Retinal pigment epithelial cell (primary cell): ENCODE results near the gene DNAH8.

Experiments used
- DNase-seq: peaks from one replicate; pipeline ENCODE4 v3.0.0-alpha.2; 2010; ENCODE audit warnings: low read depth
- H3K4me3 ChIP-seq: 2 replicates; pipeline ENCODE4 v1.5.1; 2011; ENCODE audit warnings: mild to moderate bottlenecking, low read length, control low read depth, moderate library complexity
- TF ChIP-seq, protein P1 (sequence below): conservative IDR thresholded peaks from 2 replicates; pipeline ENCODE4 v1.5.1; 2011; ENCODE audit warnings: low read depth, low read length, control low read depth, inconsistent platforms

Gene DNAH8

DNA sequence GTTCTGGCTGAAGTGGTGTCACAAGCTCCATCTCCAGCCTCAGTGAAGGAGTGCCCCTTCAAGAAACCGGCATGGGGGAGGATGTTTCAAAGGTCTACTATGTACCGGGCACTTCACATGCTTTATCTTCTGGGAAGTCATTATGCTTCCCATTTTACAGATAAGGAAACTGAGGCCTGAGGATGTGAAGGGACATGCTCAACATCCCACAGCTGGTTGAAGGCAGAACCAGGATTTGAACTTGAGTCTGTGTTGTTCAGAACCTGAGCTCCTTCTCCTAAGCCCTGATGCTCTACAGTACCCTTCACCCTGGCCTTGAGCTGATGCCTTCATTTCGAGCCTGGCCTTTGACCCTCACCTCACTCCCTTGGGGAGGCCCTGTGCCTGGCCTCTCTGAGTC lies 346.5 kb downstream of the DNAH8 start:
- no peak overlapping the region for H3K4me3 ChIP-seq
- TF ChIP-seq, protein P1, sequence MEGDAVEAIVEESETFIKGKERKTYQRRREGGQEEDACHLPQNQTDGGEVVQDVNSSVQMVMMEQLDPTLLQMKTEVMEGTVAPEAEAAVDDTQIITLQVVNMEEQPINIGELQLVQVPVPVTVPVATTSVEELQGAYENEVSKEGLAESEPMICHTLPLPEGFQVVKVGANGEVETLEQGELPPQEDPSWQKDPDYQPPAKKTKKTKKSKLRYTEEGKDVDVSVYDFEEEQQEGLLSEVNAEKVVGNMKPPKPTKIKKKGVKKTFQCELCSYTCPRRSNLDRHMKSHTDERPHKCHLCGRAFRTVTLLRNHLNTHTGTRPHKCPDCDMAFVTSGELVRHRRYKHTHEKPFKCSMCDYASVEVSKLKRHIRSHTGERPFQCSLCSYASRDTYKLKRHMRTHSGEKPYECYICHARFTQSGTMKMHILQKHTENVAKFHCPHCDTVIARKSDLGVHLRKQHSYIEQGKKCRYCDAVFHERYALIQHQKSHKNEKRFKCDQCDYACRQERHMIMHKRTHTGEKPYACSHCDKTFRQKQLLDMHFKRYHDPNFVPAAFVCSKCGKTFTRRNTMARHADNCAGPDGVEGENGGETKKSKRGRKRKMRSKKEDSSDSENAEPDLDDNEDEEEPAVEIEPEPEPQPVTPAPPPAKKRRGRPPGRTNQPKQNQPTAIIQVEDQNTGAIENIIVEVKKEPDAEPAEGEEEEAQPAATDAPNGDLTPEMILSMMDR: no peak
- no peak for DNase-seq

DNA sequence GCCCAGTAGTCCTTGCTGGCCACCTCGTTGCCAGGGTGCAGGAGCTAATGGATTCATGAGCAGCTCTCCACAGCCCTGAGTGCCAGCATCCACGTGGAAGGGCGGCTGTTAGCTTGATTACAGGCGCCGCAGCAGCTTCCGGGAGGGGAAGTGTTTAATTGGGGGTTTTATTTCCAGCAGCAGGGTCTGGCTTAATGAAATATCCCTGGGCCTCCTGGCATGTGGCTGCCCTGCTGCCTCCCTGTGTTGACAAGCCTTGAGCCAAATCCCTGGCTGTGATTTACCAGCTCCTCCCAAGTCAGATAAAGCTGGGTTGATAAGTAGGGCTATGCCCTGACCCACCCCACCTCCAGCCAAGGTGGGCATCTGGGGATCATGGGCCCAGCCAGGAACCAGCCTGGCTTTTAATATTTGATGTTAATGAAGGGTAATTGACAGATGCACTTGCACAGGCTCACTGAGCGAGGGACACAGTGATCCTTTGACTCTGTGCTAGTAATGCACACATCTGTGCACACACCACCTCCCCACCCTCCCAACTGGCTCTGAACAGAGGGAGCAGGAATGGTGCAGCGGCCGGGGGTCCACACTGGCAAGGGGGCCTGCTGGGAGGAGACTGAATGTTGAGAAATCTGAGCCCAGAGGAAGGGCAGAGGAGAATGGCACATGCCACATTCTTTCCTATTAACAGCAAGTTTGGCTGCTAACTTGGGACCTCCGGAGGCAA lies 347.1 kb downstream of the DNAH8 start:
- DNase-seq: no peak
- TF ChIP-seq, protein P1: no peak
- H3K4me3 ChIP-seq: no peak overlapping the region

- TF ChIP-seq, protein P1: no peak
- H3K4me3 ChIP-seq: no peak overlapping the region
- DNase-seq: no peak
These were observed 348.4 kb downstream of the DNAH8 start for GRCh38 chr6:39063526-39063925.

GRCh38 chr6:39065561-39065960 lies 350.4 kb downstream of the DNAH8 start:
- no peak overlapping the region for H3K4me3 ChIP-seq
- DNase-seq: no peak
- TF ChIP-seq, protein P1: no peak

DNA sequence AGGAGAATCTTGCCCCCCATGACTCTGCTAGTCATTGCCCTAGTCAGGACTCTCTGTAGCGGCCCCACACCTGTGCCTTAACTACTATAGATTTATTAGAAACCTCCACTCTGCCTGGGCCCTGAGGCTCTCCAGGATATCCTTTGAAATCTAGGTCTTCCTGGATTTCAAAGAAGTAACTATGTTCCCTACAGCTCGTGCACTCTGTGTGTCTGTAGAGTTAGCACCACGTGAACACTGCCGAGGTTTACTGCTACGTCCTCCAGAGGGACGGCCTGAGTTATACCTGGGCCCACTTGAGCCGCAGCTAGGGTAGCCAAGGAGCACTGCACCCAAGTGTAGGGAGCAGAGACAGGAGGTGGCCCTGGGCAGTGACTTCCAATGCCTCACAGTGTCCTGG lies 353.3 kb downstream of the DNAH8 start:
- DNase-seq: no peak
- TF ChIP-seq, protein P1: no peak

DNA sequence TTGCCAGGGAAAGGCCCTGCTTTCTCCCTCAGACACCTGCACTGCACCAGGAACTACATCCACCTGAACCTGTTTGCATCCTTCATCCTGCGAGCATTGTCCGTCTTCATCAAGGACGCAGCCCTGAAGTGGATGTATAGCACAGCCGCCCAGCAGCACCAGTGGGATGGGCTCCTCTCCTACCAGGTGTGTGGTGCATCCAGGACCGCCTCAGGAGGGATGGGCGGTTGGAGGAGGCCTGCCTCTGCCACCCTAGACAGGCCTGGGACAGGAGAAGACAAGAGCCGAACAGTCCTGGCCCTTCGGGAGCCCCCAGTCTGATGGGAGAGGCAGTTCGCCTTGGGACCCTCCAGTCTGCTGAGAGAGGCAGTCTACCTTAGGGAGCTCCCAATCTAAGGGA lies 357.7 kb downstream of the DNAH8 start:
- TF ChIP-seq, protein P1: no peak
- no peak for DNase-seq
- no peak overlapping the region for H3K4me3 ChIP-seq

More for the DNA sequence above, 353.3 kb downstream of the DNAH8 start:
- H3K4me3 ChIP-seq: no peak overlapping the region
